AML-193 (cell line): Measurements from ENCODE around the gene ARMC7.
A peak's percentile ranks its signal among the peaks of the same experiment; 100 is the strongest.
"Not testable (repeated sequence)": the region's sequence is repeated elsewhere in the genome, so short reads cannot be mapped to it uniquely, and the experiment has no call there.

Experiments used
- DNase-seq, 2 experiments: peaks; one replicate each; lab custom pipeline; 2025; lab: John Stamatoyannopoulos, UW

Gene ARMC7

GRCh38 chr17:75154195-75155106, 44.7 kb downstream of the ARMC7 start, which contains the start of gene JPT1:
Gene JPT1, minus strand, starts transcription at chr17:75154512. Its CDS starts 115 bp downstream, at chr17:75154397.
- DNase-seq = peak; percentile 99 to 100

- DNase-seq = no peak
These were observed 45.4 kb downstream of the ARMC7 start for GRCh38 chr17:75155191-75155601.

GRCh38 chr17:75158480-75158879, 48.7 kb downstream of the ARMC7 start:
- DNase-seq = not testable (repeated sequence)

- no peak for DNase-seq
These were observed 49.6 kb downstream of the ARMC7 start for GRCh38 chr17:75159196-75160031.

GRCh38 chr17:75160211-75160610, 50.4 kb downstream of the ARMC7 start:
- DNase-seq = no peak

- no peak for DNase-seq
These were observed 53.3 kb downstream of the ARMC7 start for GRCh38 chr17:75163074-75163473.

- DNase-seq = not testable (repeated sequence)
These were observed 54.8 kb downstream of the ARMC7 start for GRCh38 chr17:75164606-75165005.

DNA sequence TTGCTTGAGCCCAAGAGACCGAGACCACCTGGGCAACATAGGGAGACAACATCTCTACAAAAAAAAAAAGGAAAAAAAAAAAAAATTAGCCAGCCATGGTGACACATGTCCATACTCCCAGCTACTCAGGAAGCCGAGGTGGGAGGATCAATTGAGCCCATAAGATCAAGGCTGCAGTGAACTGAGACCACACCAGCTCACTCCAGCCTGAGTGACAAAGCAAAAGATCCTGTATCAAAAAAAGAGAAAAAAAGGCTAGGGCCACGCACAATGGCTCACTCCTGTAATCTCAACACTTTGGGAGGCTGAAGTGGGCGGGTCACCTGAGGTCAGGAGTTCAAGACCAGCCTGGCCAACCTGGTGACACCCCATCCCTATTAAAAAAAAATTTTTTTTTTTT, 59.2 kb downstream of the ARMC7 start:
- no peak for DNase-seq

DNA sequence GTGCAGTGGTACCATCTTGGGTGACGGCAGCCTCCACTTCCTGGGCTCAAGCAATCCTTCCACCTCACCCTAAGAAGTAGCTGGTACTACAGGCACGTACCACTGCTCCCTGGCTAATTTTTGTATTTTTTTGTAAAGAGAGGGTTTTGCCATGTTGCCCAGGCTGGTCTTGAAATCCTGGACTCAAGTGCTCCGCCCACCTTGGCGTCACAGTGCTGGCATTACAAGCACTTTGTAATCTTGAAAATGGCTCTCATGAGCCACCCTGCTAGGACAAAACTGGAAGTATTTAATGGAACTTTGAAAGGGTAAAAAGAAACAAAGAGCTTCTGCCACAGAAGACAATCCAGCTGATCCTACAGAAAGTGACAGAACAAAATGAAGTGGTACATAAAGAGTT, 63.8 kb downstream of the ARMC7 start:
- no peak for DNase-seq

DNA sequence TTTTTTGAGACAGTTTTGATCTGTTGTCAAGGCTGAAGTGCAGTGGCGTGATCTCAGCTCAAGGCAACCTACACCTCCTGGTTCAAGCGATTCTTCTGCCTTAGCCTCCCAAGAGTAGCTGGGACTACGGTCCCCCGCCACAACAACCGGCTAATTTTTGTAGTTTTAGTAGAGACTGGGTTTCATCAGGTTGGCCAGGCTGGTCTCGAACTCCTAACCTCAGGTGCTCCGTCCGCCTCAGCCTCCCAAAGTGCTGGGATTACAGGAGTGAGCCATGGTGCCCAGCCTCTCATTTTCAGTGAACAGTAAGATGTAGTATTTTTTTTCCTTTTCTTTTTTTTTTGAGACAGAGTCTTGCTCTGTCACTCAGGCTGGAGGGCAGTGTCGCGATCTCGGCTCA, 65.2 kb downstream of the ARMC7 start:
- DNase-seq = no peak

DNA sequence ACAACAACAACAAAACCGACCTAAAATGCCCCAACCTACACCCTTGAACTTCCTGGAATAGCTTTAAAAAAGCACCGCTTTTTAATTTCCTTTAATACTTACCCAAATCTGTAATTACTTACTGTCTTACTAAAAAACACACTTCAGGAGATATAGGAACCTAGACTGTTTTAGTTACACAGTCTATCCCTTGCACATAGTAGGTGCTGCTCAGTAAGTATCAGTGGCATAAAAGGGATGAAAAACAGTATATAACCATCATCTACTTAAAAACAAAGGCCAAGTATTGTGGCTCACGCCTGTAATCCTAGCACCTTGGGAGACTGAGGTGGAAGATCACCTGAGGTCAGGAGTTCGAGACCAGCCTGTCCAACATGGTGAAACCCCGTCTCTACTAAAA, 66.9 kb downstream of the ARMC7 start:
- DNase-seq = no peak

GRCh38 chr17:75178453-75178852, 68.7 kb downstream of the ARMC7 start:
- no peak for DNase-seq
